HG03354 (cell line): ENCODE data around the gene SERPINE3.

Source experiments
- ATAC-seq: cut with Tn5 transposase; IDR thresholded peaks from one replicate; pipeline ENCODE4 v1.9.1; 2021; ENCODE audit warnings: mild to moderate bottlenecking; ENCODE audit not compliant: unreplicated experiment, poor library complexity, severe bottlenecking

Gene SERPINE3

DNA sequence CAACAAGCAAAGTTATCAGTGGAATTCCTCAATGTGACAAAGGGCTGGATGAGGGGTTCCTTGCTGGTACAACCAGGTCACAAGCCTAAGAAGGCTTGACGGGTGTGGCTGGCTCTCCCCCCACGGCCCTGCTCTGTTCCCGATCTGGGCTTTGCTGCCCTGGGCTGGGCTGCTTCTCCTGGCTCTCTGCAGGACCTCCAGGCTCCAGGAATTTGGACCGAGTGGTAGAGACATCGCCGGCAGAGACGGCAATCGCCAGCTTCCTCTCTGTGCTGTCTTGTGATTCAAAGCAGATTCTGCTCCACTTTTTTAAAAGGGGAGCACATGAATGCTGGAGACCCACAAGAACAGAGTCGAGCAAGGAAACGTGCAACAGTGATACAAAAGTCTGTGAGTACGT is at the start of gene SERPINE3:
Gene SERPINE3, plus strand, starts transcription at position 338 of the 400 bp plus-strand sequence. CDS start 1,401 bp downstream, outside the sequence.
- ATAC-seq: no peak

DNA sequence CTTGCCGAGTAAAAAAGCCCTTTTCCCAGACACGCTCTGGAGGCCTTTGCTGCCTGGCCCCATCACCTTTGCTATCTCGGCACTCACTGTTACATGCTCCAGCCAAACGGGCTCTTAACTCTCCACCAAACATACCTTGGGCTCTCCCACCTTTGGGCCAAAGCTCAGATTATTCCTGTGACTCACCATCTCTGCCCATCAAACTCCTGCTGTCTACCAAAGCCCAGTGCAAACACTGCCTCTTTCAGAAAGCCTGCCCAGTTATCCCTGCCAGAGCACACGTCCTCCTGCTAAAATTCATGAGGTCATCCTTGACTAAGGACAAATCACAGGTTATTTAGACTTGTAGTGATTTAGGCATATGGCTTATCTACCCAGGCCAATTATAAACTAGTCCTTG is 48.1 kb upstream of the SERPINE3 start:
- ATAC-seq: no peak

DNA sequence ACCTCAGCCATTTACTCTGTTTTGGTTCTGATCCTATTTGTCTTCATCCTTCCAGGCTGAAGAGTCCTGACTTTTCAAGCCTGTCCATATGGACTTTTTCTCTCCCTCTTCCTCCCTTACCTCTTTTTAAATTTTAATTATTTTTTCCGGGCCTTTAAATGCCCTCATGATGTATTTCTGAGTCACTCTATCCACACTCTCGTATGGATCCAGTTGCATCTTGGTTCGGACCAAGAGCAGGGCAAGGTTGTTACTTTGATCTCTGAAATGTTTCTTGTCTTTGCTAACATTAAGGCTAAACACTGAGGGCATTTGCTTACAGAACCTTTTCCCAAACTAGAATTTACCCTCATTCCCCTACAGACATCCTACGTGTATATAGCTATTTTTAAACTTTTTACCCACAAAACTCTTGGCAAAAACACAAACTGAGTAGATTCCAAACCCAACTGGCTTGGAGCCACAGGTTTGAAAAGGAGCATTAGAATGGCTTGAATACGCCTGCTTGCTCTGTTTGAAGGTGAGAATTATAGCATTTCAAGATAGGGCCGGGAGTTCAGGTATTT is 47.4 kb upstream of the SERPINE3 start:
- no peak for ATAC-seq

DNA sequence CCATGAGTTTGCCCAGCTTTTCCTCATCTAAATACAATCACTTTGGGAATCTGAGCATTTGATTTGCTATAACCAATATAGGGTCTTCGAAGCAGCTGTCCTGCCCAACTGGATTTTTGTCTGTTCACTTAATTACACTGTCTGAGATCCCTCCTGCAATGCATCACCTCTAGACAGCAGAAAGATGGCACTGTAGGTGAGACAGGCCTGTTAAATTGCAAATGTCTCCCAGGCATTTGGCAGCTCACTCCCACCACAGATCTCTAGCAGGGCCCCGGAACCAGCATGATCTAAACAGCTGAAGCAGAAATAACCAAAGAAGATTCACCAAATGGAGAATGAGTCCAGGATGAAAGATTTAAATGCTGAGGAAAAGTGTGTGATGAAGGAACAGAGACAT is 41.9 kb upstream of the SERPINE3 start:
- no peak for ATAC-seq

DNA sequence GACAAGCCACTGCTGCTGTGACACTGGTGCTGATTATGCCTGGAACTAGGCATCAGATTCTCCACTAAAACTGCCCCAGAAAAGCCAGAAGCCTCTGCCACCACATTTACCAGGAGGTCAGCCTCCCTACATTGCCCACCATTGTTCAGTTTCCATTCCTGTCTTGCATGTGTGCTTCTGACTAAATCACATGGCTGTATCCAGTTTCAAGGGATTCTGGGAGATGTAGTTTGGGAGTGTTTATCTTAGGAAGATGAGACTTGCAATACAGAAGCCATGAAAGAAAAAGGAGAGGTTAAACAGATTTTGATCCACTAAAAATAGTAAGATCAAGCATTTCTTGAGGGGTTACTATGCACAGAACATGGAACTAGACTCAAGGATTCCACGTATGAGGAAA is 40.7 kb upstream of the SERPINE3 start:
- ATAC-seq: no peak

DNA sequence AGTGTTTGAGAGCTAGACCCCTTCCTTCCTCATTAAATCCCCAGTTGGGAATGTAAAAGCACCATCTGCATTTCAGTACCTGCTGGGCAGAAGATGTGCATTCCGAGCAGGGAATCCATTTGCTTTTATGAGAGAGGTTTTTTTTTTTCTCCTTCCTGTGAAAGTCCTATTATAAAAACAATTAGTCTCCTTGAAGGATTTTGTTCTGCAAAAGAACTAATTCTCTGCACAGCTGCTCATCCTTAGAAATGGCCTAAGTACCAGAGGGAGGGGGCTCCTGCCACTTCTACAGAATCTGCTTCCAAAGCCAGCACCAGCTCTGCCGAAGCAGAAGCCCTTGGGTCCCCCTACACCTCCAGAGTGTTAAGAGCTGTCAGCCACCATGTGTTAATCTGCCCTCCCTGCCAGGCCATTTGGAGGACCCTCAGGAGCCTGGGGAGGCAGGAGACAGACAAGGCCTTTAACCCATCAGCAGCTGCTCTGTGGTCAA is 36.4 kb upstream of the SERPINE3 start:
- no peak for ATAC-seq

DNA sequence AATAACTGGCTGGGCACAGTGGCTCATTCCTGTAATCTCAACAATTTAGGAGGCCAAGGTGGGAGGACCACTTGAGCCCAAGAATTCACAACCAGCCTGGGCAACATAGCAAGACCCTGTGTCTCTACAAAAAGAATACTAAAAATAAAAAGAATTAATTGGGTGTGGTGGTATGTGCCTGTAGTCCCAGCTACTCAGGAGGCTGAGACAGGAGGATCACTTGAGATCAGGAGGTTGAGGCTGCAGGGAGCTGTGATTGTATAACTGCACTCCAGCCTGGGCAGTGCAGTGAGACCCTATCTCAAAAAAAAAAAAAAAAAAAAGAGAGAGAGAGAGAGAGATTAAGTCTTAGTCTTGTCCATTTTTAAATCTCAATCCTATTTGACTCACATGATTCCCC is 35.6 kb upstream of the SERPINE3 start:
- no peak for ATAC-seq

DNA sequence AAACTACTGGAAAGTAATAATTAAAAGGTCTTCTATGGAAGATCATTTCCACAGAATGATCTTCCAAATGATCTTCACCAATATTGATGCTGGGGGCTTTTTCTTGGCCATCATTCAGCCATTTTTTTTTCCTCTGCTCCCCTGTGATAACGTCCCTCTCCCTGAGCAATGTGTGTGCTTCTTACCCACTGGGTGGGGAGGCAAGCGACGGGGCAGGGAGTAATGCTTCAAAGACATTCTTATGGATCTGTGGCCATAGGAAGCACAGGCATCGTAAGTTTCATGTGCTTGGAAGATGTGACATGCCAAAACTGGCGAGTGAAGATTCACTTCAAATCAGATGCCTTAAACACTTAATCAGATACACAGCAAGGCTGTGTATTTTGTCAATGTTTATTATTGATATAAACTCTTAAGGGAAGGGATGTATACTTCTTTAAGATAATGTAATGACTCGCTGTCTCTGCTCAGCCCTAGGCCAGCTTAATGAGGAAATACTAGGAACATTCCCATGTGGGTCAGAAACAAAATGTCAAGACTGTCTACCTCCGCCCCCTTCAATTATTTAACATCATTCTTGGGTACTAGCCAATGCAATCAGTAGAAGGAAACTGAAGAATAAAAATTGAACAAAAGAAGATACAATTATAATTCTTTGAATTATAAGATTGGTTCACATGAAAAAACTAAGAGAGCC is 34.1 kb upstream of the SERPINE3 start:
- ATAC-seq: no peak

DNA sequence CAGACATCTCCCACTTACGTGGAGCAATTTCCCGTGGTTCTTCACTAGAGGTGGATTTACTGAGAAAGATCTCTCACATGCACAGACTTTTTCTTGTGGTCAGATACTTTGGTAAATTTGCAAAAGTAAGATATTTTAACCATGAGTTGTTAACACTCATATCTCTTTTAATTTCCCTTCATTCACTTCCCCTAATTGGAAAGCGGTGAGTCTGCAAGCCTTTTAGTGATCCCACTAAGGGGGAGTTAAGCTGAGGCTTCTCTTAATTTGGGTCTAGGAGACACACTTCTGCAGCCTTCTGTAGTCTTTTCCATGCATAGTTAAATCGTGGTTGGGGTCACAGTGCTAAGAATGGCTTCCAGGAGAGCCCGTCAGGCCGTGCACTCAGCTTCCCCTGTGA is 30.7 kb upstream of the SERPINE3 start:
- ATAC-seq: no peak

DNA sequence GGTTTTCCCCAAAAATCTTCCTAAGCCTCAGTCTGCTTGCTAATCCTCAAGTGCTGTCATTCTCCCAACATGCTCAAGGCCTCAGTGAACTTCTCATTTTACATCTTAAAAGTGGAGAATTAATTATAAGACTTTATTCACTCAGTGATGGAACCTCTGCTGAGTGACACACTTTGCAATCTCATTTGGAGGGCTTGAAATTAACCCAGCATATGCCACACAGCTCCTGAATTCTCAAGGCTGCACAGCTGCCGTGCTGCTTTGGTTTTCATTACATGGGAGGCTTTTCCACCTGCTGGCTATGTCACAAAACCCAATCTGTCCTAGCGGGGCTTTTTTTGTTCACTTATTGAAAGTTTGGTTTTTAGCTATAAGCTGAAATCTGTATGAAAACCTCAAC is 28.3 kb upstream of the SERPINE3 start:
- no peak for ATAC-seq

DNA sequence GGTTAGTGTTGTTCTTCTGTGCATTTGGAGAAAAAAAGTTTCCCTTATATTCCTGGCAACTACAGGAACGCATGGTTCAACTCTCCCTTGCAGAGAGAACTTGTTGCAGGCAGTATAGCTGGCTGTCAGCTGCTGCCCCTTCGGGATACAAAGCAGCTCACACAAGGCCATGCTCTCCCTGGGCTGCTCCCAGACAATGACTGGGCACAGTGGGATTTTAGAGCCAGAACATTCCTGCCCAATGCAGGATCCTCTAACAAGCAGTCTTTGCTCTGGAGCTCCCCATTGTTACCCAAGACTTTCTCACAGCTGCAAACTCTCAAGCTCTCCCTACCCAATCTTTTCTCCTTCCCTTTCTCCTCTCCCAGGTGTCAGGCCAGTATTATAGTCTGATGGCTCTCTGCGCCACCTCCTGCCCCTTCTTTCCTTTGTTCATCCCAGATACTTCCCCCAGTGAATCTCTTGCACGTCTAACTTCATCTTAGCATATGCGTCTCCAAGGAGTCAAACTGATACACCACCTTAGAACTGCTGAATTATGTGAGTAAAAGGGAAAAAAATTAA is 27.5 kb upstream of the SERPINE3 start:
- no peak for ATAC-seq

DNA sequence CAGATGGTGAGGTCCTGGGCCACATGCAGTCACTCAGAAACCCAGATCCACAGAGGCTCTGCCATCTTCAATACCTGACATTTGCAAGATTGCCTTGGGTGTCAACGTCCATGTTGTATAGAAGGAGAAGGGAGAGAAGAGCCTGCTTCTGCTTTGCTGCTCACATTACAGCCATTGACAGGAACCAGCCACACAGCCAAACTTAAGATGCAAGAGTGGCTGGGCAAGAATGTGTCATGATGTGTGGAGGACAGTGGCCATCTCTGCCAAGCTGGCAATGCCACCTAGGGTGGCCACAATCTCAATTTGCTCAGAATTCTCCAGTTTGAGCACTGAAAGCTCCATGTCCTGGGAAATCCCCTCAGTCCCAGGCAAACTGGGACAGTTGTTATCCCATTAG is 25.9 kb upstream of the SERPINE3 start:
- ATAC-seq: no peak

DNA sequence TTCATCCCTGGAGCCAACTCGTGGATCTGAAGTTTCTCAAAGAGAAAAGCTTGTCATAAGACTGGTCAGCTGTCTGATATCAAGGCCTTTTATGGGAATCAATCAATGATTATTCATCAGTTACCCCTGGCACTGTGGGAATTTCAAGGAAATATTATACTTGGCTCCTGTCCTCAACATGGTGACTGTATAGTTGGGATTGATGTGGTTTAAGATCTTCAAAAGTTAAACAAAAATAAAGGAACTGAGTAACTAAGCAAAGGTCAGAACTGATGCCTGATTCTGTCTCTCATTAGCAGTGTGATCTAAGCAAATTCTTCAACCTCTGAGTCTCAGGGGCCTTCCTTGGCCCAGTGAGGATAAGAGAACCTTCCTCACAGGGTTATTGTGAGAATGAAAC is 22.2 kb upstream of the SERPINE3 start:
- no peak for ATAC-seq

DNA sequence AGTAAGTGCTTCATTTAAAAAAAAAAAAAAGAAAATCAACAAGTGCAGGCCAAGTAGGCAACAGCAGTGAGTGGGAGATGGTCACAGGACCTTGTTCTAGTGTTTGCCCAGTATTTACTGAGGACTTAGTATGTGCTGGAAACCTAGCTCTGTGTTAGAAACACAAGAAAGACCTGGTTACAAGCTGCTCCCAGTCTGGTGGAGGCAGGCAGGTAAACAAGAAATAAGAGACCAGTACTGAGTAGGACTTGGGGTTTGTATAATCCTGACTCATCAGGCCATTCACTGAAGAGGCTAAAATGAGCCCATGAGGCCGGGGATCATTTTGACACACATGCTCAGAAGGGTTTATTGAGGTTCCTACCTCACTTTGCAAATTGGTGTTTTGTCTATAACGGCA is 21.5 kb upstream of the SERPINE3 start:
- ATAC-seq: no peak

DNA sequence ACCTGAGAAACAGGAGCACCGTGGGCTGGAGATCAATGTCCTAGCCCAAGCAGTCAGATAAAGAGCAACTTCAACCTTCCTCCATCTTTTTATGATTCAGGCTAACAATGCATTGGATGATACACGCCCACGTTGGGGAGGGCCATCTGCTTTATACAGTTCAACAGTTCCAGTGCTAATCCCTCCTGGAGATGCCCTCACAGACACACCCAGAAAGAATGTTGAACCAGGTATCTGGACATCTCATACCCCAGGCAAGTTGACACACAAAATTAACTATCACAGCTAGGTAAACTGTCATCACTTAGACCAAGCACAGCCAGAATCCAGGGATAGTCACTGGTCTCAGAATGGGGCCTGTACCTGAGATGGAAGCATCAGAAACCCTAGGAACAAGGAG is 20.6 kb upstream of the SERPINE3 start:
- ATAC-seq: no peak

DNA sequence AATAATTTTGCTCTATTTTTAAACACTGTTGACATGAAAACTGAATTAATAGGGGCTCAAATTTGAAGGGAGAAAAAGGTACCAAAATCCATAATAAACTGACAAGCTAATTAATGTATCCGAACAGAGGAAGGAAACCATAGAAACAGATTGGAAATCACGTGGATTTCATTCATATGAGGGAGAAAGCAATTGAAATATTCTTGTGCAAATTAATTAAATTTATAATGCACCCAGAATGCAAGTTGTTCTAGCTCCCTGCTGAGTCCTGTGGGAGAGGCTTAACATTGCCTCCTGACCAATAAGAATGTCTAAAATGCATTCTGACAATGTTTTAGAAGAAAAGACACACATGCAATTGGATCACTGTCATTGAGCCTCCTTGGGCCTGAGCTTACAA is 17.7 kb upstream of the SERPINE3 start:
- ATAC-seq: no peak

DNA sequence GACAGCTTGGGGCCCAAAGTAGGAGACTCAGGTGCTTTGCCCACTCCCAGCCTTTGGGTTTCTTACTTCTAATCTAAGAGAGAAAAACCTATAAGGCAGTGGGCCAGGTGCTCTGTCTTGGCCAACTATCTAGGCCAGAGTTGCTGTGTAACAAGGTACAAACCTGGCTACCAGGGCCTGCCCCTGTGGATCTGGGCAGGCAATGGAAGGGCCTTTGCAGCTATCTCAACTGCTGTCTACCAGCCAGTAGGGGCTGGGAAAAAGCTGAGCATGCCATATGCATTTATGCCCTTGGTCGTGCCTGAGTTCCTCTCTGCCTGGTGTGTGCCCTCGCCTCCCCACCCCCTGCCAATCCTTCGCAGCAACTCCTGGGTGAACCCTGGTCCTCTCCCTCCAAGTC is 16.7 kb upstream of the SERPINE3 start:
- no peak for ATAC-seq

DNA sequence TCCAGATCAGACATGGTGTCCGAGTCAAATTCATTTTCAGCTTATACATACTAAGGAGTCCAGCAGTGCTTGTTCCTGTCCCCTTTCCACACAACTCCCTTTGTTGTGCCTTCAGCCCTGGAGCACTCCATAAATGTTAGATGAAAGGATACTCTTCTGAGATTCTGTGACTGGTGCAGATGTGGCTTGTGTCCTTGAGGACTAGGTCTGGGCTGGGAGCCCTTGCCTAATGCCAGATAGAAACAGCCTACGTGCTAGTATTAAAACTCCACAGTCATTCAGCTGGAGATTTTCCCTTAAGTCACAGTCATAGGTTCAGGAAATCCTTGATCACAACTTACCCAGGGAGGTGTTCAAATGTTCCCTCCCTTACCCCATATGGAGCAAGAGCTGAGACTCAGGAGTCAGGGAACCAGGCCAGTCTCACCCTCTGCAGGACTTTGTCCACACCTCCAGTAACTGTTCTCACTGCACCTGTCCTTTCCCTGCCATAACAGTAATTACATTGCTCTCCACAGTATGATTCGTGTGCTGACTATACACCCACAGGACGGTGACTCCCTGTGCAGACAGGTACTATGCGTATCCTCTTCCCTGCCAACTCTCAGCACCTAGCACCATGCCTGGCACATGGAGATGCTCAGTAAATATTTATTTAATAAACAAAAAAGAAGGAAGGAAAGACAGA is 15.5 kb upstream of the SERPINE3 start:
- ATAC-seq: no peak

DNA sequence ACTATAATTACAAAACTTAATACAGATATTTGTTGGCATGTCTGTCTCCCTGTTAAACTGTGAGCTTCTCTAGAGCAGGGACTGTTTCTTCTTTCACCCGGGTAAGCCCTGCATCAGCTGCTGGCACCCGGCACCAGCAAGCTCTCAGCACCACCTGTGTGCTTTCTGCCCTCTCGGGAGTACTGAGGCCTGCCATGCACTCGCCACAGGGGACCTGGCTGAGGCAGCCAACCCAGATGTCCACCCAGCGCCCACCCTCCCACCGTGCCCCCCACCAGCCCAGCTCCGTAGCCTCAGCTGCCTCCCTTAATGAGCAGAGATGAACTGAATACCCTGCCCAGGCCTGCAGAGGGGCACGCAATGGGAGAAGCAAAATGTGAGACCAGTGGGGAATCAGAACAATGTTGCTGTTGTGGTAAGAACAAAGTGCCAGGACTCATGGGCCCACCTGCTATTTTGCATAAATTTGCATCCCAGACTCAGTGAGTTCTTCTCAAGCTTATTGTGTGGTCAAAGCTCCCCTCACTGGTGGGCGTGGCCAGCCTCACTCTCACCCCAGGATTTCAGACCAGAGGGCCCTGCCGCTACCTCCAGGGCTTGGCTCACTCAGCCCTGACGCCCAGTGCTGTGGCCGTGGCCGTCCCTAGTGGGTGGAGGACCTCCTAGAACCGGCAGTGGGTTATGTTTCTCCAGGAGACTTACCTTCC is 14.6 kb upstream of the SERPINE3 start:
- peak; percentile 57 for ATAC-seq

DNA sequence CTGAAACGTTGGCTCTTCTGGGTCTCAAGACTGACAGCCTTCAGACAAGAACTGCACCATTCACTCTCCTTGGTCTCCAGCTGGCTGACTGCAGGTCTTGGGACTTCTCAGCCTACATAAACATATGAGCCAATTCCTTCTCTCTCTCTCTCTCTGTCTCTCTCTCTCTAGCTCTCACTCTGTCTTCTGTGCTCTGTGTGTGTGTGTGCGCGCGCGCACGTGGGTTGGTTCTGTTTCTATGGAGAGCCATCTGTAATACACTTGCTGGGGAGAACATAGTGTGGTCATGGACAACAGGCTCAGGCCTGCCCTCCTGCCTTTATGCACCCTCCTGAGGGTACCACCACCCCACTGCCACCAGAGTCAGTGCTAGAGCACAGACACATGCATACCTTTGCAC is 13.7 kb upstream of the SERPINE3 start:
- ATAC-seq: no peak
